ENCODE data around the gene NWD2. TPM values are rescaled to one million over a fixed set of nuclear protein-coding genes. Genes with fewer than 3 reads are reported as not detected.

NWD2 gene
- total RNA-seq, 2 donors from 2014 or later = not detected

- no peak for TF ChIP-seq CTCF (conservative IDR thresholded peaks at IDR 0.05)
- H3K4me1 ChIP-seq (ENCODE audit: control insufficient read depth, insufficient read depth, low read length) = no peaks in the 10 kb centered on the region
- no peaks in the 10 kb centered on the region for H3K4me1 Mint-ChIP-seq
- no peak overlapping the region for H3K4me3 Mint-ChIP-seq
- no peak overlapping the region for H3K27ac Mint-ChIP-seq
- H3K27me3 Mint-ChIP-seq (ENCODE audit: insufficient read depth) = no peaks in the 10 kb centered on the region
- DNase-seq = no peak
- H3K9me3 ChIP-seq (ENCODE audit: control insufficient read depth, low read length) = no peaks in the 10 kb centered on the region
- no peaks in the 10 kb centered on the region for H3K36me3 ChIP-seq (ENCODE audit: control insufficient read depth, insufficient read depth, low read length)
- H3K9me3 Mint-ChIP-seq = peaks cover 15% of the 10 kb centered on the region
- H3K4me3 ChIP-seq (ENCODE audit: low read length) = no peak overlapping the region
- WGBS, 2 experiments (ENCODE audit: insufficient coverage in 1 of 2, insufficient read length in 1 of 2) = 71 to 100% methylated on average over 1 of the region's 1 CpG
- H3K27me3 ChIP-seq (ENCODE audit: control insufficient read depth, insufficient read depth, low read length, poor library complexity, severe bottlenecking) = no peaks in the 10 kb centered on the region
- H3K27ac ChIP-seq (ENCODE audit: low read depth, low read length) = no peak overlapping the region
- no peak overlapping the region for H3K9ac ChIP-seq (ENCODE audit: extremely low read depth, low read length, poor library complexity, severe bottlenecking)
- H3K36me3 Mint-ChIP-seq (ENCODE audit: low read depth) = peaks cover 3% of the 10 kb centered on the region
Observed at GRCh38 chr4:37299468-37299867, 54.9 kb downstream of the NWD2 start.

- Histone ChIP-seq H3K27me3 (ENCODE audit: control insufficient read depth, insufficient read depth, low read length, poor library complexity, severe bottlenecking) (no peaks in the 10 kb centered on the region), H3K9ac (ENCODE audit: extremely low read depth, low read length, poor library complexity, severe bottlenecking) (no peak overlapping the region)
Observed at GRCh38 chr4:37304612-37305011, 60.1 kb downstream of the NWD2 start.

GRCh38 chr4:37305984-37306383, 61.4 kb downstream of the NWD2 start:
- peaks cover 18% of the 10 kb centered on the region for H3K9me3 ChIP-seq (ENCODE audit: control insufficient read depth, low read length)
- H3K4me3 ChIP-seq (ENCODE audit: low read length) = no peak overlapping the region
- 100% methylated on average over 1 of the region's 1 CpG; no CpG with 5 or more reads in 1 of the 2 experiments for WGBS, 2 experiments (ENCODE audit: insufficient coverage in 1 of 2, insufficient read length in 1 of 2)
- no peaks in the 10 kb centered on the region for H3K4me1 ChIP-seq (ENCODE audit: control insufficient read depth, insufficient read depth, low read length)
- Mint-ChIP-seq H3K9me3 (peaks cover 52% of the 10 kb centered on the region), H3K27ac (no peak overlapping the region), H3K4me3 (no peak overlapping the region), H3K36me3 (ENCODE audit: low read depth) (peaks cover 3% of the 10 kb centered on the region), H3K4me1 (no peaks in the 10 kb centered on the region), H3K27me3 (ENCODE audit: insufficient read depth) (no peaks in the 10 kb centered on the region)
- TF ChIP-seq CTCF (conservative IDR thresholded peaks at IDR 0.05) = no peak
- no peak overlapping the region for H3K9ac ChIP-seq (ENCODE audit: extremely low read depth, low read length, poor library complexity, severe bottlenecking)
- no peak for DNase-seq
- no peak overlapping the region for H3K27ac ChIP-seq (ENCODE audit: low read depth, low read length)
- H3K27me3 ChIP-seq (ENCODE audit: control insufficient read depth, insufficient read depth, low read length, poor library complexity, severe bottlenecking) = no peaks in the 10 kb centered on the region
- no peaks in the 10 kb centered on the region for H3K36me3 ChIP-seq (ENCODE audit: control insufficient read depth, insufficient read depth, low read length)

More at GRCh38 chr4:37304612-37305011, 60.1 kb downstream of the NWD2 start:
- H3K27me3 Mint-ChIP-seq (ENCODE audit: insufficient read depth) = no peaks in the 10 kb centered on the region
- TF ChIP-seq CTCF (conservative IDR thresholded peaks at IDR 0.05) = no peak
- Histone ChIP-seq H3K36me3 (ENCODE audit: control insufficient read depth, insufficient read depth, low read length) (no peaks in the 10 kb centered on the region), H3K9me3 (ENCODE audit: control insufficient read depth, low read length) (peaks cover 14% of the 10 kb centered on the region), H3K4me3 (ENCODE audit: low read length) (no peak overlapping the region), H3K27ac (ENCODE audit: low read depth, low read length) (no peak overlapping the region), H3K4me1 (ENCODE audit: control insufficient read depth, insufficient read depth, low read length) (no peaks in the 10 kb centered on the region)
- no peaks in the 10 kb centered on the region for H3K4me1 Mint-ChIP-seq
- no peak overlapping the region for H3K4me3 Mint-ChIP-seq
- WGBS, 2 experiments (ENCODE audit: insufficient coverage in 1 of 2, insufficient read length in 1 of 2) = 94% methylated on average over 3 to 6 of the region's 6 CpGs
- peaks cover 3% of the 10 kb centered on the region for H3K36me3 Mint-ChIP-seq (ENCODE audit: low read depth)
- H3K9me3 Mint-ChIP-seq = peaks cover 47% of the 10 kb centered on the region
- no peak for DNase-seq
- H3K27ac Mint-ChIP-seq = no peak overlapping the region
